GM12891 (cell line): Measurements from ENCODE around the gene COL4A2.

Experiments used
- DNase-seq: peaks from one replicate; pipeline ENCODE4 v3.0.0; 2011; ENCODE audit warnings: low spot score; ENCODE audit not compliant: insufficient read length
- FAIRE-seq: peaks from 2 replicates; lab custom pipeline; 2011; peaks lifted over from hg19 to GRCh38; lab: Jason Lieb, UNC
- PAX5 ChIP-seq: IDR thresholded peaks from 2 replicates; pipeline ENCODE4 v1.6.1; 2011; ENCODE audit warnings: low read length, moderate library complexity, mild to moderate bottlenecking; ENCODE audit not compliant: insufficient read depth, severe bottlenecking
- POLR2A ChIP-seq: IDR thresholded peaks from 2 replicates; pipeline ENCODE4 v1.6.1; 2011; ENCODE audit warnings: low read depth, low read length, control low read depth
- POLR2AphosphoS5 ChIP-seq: IDR thresholded peaks from 2 replicates; pipeline ENCODE4 v1.6.1; 2011; ENCODE audit warnings: low read depth, low read length, control low read depth
- POU2F2 ChIP-seq: IDR thresholded peaks from 2 replicates; pipeline ENCODE4 v1.6.1; 2011; ENCODE audit warnings: low read depth, mild to moderate bottlenecking, control low read depth, low read length, moderate library complexity
- SPI1 ChIP-seq: IDR thresholded peaks from 2 replicates; pipeline ENCODE4 v1.6.1; 2011; ENCODE audit warnings: low read depth, low read length, control low read depth
- TAF1 ChIP-seq: IDR thresholded peaks from 2 replicates; pipeline ENCODE4 v1.6.1; 2011; ENCODE audit warnings: low read depth, low read length, control low read depth

Gene COL4A2

GRCh38 chr13:110416131-110417025 is 109.3 kb downstream of the COL4A2 start:
- no peak for FAIRE-seq
- DNase-seq = no peak
- TF ChIP-seq POLR2AphosphoS5 = no peak
- no peak for TF ChIP-seq PAX5
- TF ChIP-seq POU2F2 = no peak

GRCh38 chr13:110418944-110419343 is 111.9 kb downstream of the COL4A2 start:
- no peak for FAIRE-seq
- TF ChIP-seq POU2F2 (no peak), POLR2AphosphoS5 (no peak), SPI1 (no peak), PAX5 (no peak)
- DNase-seq = no peak

GRCh38 chr13:110419381-110419791 is 112.3 kb downstream of the COL4A2 start:
- DNase-seq (no peak), FAIRE-seq (no peak)
- TF ChIP-seq POLR2AphosphoS5 = no peak
- no peak for TF ChIP-seq TAF1
- no peak for TF ChIP-seq POU2F2
- TF ChIP-seq POLR2A = no peak
- TF ChIP-seq SPI1 = no peak
- no peak for TF ChIP-seq PAX5

- DNase-seq (no peak), FAIRE-seq (no peak)
- TF ChIP-seq POLR2AphosphoS5 = no peak
- TF ChIP-seq PAX5 = no peak
- TF ChIP-seq POU2F2 = no peak
- no peak for TF ChIP-seq SPI1
- TF ChIP-seq POLR2A = no peak
- no peak for TF ChIP-seq TAF1
Measured at GRCh38 chr13:110419946-110420345, 112.9 kb downstream of the COL4A2 start.

GRCh38 chr13:110420626-110421025 is 113.5 kb downstream of the COL4A2 start:
- no peak for TF ChIP-seq PAX5
- no peak for TF ChIP-seq TAF1
- no peak for TF ChIP-seq SPI1
- no peak for TF ChIP-seq POLR2AphosphoS5
- TF ChIP-seq POLR2A = no peak
- TF ChIP-seq POU2F2 = no peak
- FAIRE-seq = no peak

GRCh38 chr13:110421061-110421460 is 114.0 kb downstream of the COL4A2 start:
- no peak for TF ChIP-seq PAX5
- no peak for TF ChIP-seq TAF1
- TF ChIP-seq SPI1 = no peak
- TF ChIP-seq POLR2AphosphoS5 = no peak
- no peak for TF ChIP-seq POU2F2
- TF ChIP-seq POLR2A = no peak
- no peak for DNase-seq
- no peak for FAIRE-seq

More at GRCh38 chr13:110420626-110421025, 113.5 kb downstream of the COL4A2 start:
- no peak for DNase-seq

- FAIRE-seq = no peak
- TF ChIP-seq TAF1 (no peak), POU2F2 (no peak), POLR2AphosphoS5 (no peak), SPI1 (no peak; the same call in 1 of the 2 replicates), PAX5 (no peak), POLR2A (no peak)
- no peak for DNase-seq
Measured at GRCh38 chr13:110421696-110422385, 114.8 kb downstream of the COL4A2 start.

- no peak for FAIRE-seq
- no peak for DNase-seq
- TF ChIP-seq POU2F2 = no peak
- TF ChIP-seq POLR2A = no peak
- TF ChIP-seq TAF1 = no peak
- no peak for TF ChIP-seq POLR2AphosphoS5
- no peak for TF ChIP-seq PAX5
- TF ChIP-seq SPI1 = no peak
Measured at GRCh38 chr13:110422913-110423688, 116.0 kb downstream of the COL4A2 start.

- FAIRE-seq (no peak), DNase-seq (no peak)
- TF ChIP-seq PAX5 (no peak), POU2F2 (no peak), SPI1 (no peak), POLR2A (no peak), TAF1 (no peak), POLR2AphosphoS5 (no peak)
Measured at GRCh38 chr13:110423689-110424302, 116.7 kb downstream of the COL4A2 start.
